SU-DHL-6 (cell line): ENCODE data around the gene COL20A1.

Source experiments
- H2AFZ ChIP-seq: fragments of 200-600 bp; sonication (generic); 2 replicates; pipeline ENCODE4 v1.6.1; 2014; ENCODE audit warnings: low read depth, mild to moderate bottlenecking, moderate library complexity, mixed read lengths, antibody characterized with exemption, low read length; ENCODE audit not compliant: severe bottlenecking
- H3F3A ChIP-seq: fragments of 200-600 bp; shearing (Covaris generic); 2 replicates; pipeline ENCODE4 v1.6.0; 2016; ENCODE audit warnings: antibody characterized with exemption, mild to moderate bottlenecking; ENCODE audit not compliant: insufficient read depth
- H3K27ac ChIP-seq: fragments of 200-600 bp; sonication (generic); 2 replicates; pipeline ENCODE4 v1.5.1; 2016; ENCODE audit warnings: low read depth, mild to moderate bottlenecking, low read length, moderate library complexity, mixed read lengths
- H3K27me3 ChIP-seq: fragments of 200-600 bp; sonication (generic), shearing (Covaris generic); 2 replicates; pipeline ENCODE4 v1.6.0; 2014; ENCODE audit warnings: mild to moderate bottlenecking, low read length
- H3K36me3 ChIP-seq: fragments of 200-600 bp; sonication (generic); 2 replicates; pipeline ENCODE4 v1.6.1; 2014; ENCODE audit warnings: mild to moderate bottlenecking, low read length, mixed read lengths
- H3K4me2 ChIP-seq: fragments of 300-600, 200-600 bp; shearing (Covaris generic), sonication (generic); 2 replicates; pipeline ENCODE4 v1.6.0; 2014; ENCODE audit warnings: low read length, low read depth, mild to moderate bottlenecking; ENCODE audit not compliant: poor library complexity, severe bottlenecking
- H3K4me3 ChIP-seq: fragments of 200-600 bp; sonication (generic); 2 replicates; pipeline ENCODE4 v1.5.1; 2014; ENCODE audit warnings: antibody characterized with exemption, low read length, mild to moderate bottlenecking, mixed read lengths; ENCODE audit not compliant: insufficient read depth, poor library complexity, severe bottlenecking
- H3K79me2 ChIP-seq: fragments of 200-600 bp; sonication (generic); 2 replicates; pipeline ENCODE4 v1.6.1; 2014; ENCODE audit warnings: mild to moderate bottlenecking, low read length, moderate library complexity; ENCODE audit not compliant: insufficient read depth
- H3K9ac ChIP-seq: fragments of 200-600 bp; sonication (generic); 2 replicates; pipeline ENCODE4 v1.7.0; 2014; ENCODE audit warnings: mild to moderate bottlenecking, low read length
- H3K9me2 ChIP-seq: fragments of 200-600 bp; sonication (generic); replicated peaks from 2 replicates; pipeline ENCODE4 v1.6.1; 2014; ENCODE audit warnings: low read length; ENCODE audit not compliant: insufficient read depth
- H3K9me3 ChIP-seq: fragments of 200-600 bp; sonication (generic); 2 replicates; pipeline ENCODE4 v1.6.1; 2014; ENCODE audit warnings: low read length, mixed read lengths; ENCODE audit not compliant: insufficient read depth
- H4K20me1 ChIP-seq: fragments of 200-600 bp; sonication (generic); 2 replicates; pipeline ENCODE4 v1.6.1; 2014; ENCODE audit warnings: low read depth, mild to moderate bottlenecking, antibody characterized with exemption, low read length, moderate library complexity, mixed read lengths
- EZH2phosphoT487 ChIP-seq: fragments of 200-600 bp; sonication (generic), shearing (Covaris generic); conservative IDR thresholded peaks from 2 replicates; pipeline ENCODE4 v1.6.1; 2018; ENCODE audit warnings: mild to moderate bottlenecking, antibody characterized with exemption, low read length, moderate library complexity, mixed read lengths
- TF ChIP-seq, protein P1 (sequence below): fragments of 200-600 bp; sonication (generic); IDR thresholded peaks from one replicate; pipeline ENCODE4 v1.5.1; 2017; ENCODE audit warnings: antibody characterized with exemption, mild to moderate bottlenecking, low read length, moderate library complexity; ENCODE audit not compliant: insufficient read depth, poor library complexity, severe bottlenecking

The COL20A1 gene

DNA sequence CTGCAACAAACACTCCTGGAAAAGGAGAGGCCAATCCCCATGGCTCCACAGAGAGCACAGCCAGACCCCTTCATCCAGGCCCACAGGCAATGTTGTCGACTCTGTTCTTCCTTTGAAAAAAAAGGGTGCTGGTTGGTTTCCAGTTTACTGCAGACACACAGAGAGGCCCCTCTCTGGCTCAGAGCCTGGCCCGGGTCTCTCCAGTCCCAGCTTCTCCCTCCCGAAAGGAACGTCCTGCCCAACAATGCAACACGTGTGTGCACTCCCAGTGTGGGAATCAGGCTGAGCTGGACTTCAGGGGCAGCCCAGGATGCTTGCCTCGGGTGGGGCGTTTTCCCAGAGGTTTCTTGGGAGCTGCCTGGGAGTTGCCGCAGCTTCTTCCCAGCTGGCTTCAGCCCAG, 34.2 kb upstream of the COL20A1 start:
- Histone ChIP-seq H3K27me3 (no peaks in the 10 kb centered on the region; the same call in 1 of the 2 replicates), H3K9ac (no peak overlapping the region), H3K9me3 (no peaks in the 10 kb centered on the region)

GRCh38 chr20:63259734-63260460, 33.1 kb upstream of the COL20A1 start:
- no peak overlapping the region for H2AFZ ChIP-seq
- no peaks in the 10 kb centered on the region for H3K9me3 ChIP-seq
- no peak for TF ChIP-seq EZH2phosphoT487
- TF ChIP-seq, protein P1, sequence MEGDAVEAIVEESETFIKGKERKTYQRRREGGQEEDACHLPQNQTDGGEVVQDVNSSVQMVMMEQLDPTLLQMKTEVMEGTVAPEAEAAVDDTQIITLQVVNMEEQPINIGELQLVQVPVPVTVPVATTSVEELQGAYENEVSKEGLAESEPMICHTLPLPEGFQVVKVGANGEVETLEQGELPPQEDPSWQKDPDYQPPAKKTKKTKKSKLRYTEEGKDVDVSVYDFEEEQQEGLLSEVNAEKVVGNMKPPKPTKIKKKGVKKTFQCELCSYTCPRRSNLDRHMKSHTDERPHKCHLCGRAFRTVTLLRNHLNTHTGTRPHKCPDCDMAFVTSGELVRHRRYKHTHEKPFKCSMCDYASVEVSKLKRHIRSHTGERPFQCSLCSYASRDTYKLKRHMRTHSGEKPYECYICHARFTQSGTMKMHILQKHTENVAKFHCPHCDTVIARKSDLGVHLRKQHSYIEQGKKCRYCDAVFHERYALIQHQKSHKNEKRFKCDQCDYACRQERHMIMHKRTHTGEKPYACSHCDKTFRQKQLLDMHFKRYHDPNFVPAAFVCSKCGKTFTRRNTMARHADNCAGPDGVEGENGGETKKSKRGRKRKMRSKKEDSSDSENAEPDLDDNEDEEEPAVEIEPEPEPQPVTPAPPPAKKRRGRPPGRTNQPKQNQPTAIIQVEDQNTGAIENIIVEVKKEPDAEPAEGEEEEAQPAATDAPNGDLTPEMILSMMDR = no peak
- no peak overlapping the region for H3K4me2 ChIP-seq
- H3K79me2 ChIP-seq = no peaks in the 10 kb centered on the region
- H3K9ac ChIP-seq = no peak overlapping the region
- no peaks in the 10 kb centered on the region for H3F3A ChIP-seq
- H3K27me3 ChIP-seq = no peaks in the 10 kb centered on the region; the same call in 1 of the 2 replicates
- no peaks in the 10 kb centered on the region for H4K20me1 ChIP-seq
- H3K4me3 ChIP-seq = no peak overlapping the region
- H3K9me2 ChIP-seq = no peaks in the 10 kb centered on the region
- no peak overlapping the region for H3K27ac ChIP-seq
- H3K36me3 ChIP-seq = no peaks in the 10 kb centered on the region

More for the DNA sequence above, 34.2 kb upstream of the COL20A1 start:
- Histone ChIP-seq H3K4me2 (no peak overlapping the region), H4K20me1 (no peaks in the 10 kb centered on the region), H3K9me2 (no peaks in the 10 kb centered on the region), H2AFZ (no peak overlapping the region), H3F3A (no peaks in the 10 kb centered on the region), H3K36me3 (no peaks in the 10 kb centered on the region), H3K4me3 (no peak overlapping the region), H3K27ac (no peak overlapping the region), H3K79me2 (no peaks in the 10 kb centered on the region)
- TF ChIP-seq EZH2phosphoT487 = no peak
- TF ChIP-seq, protein P1 = no peak

DNA sequence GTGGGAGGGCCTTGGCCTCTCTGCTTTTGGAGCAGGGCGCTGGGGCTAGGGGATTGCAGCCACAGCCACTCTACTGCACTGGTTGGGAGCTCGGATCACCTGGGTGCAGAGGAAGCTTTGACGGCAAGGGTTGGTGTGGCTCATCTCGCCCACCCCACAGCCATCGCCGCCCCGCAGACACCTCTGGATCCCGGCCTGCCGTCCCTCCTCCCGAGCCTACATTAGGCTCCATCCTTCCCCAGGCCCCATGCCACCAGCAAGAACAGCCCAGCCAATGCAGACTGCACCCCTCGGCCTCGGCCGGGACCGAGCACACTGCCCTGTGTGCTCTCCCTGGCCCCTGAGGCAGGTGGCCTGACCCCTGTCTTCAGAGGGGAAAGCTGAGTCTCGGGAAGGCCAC, 32.5 kb upstream of the COL20A1 start:
- Histone ChIP-seq H3K36me3 (no peaks in the 10 kb centered on the region), H3K27me3 (no peaks in the 10 kb centered on the region; the same call in 1 of the 2 replicates), H3K9ac (no peak overlapping the region), H3K27ac (no peak overlapping the region), H3K9me3 (no peaks in the 10 kb centered on the region), H3F3A (no peaks in the 10 kb centered on the region), H3K79me2 (no peaks in the 10 kb centered on the region), H3K4me2 (no peak overlapping the region), H3K9me2 (no peaks in the 10 kb centered on the region), H4K20me1 (no peaks in the 10 kb centered on the region), H3K4me3 (no peak overlapping the region), H2AFZ (no peak overlapping the region)
- no peak for TF ChIP-seq EZH2phosphoT487
- TF ChIP-seq, protein P1 = no peak
